ENCODE data around the gene MTARC2. TPM values are rescaled to one million over a fixed set of nuclear protein-coding genes. Genes with fewer than 3 reads are reported as not detected.
"Not testable (repeated sequence)": the region's sequence is repeated elsewhere in the genome, so short reads cannot be mapped to it uniquely, and the experiment has no call there.

MTARC2 gene
- polyA plus RNA-seq, 3 donors: 47.8 to 65.1 (median 50.8) TPM

GRCh38 chr1:220721266-220721665 is 26.9 kb upstream of the MTARC2 start:
- not testable (repeated sequence) for DNase-seq

- DNase-seq: no peak
Measured at GRCh38 chr1:220726634-220727033, 21.5 kb upstream of the MTARC2 start.

- DNase-seq: no peak
Measured at GRCh38 chr1:220727519-220727918, 20.6 kb upstream of the MTARC2 start.

- no peak for DNase-seq
Measured at GRCh38 chr1:220730486-220730885, 17.6 kb upstream of the MTARC2 start.

GRCh38 chr1:220732137-220732536 is 16.0 kb upstream of the MTARC2 start:
- no peak for DNase-seq

GRCh38 chr1:220732621-220733020 is 15.5 kb upstream of the MTARC2 start:
- no peak for DNase-seq

GRCh38 chr1:220733086-220733601 is 15.0 kb upstream of the MTARC2 start:
- DNase-seq: no peak

- no peak for DNase-seq
Measured at GRCh38 chr1:220734571-220735326, 13.4 kb upstream of the MTARC2 start.

GRCh38 chr1:220736283-220736682 is 11.8 kb upstream of the MTARC2 start:
- not testable (repeated sequence) for DNase-seq

GRCh38 chr1:220741349-220741748 is 6.8 kb upstream of the MTARC2 start:
- no peak for DNase-seq

GRCh38 chr1:220741825-220742224 is 6.3 kb upstream of the MTARC2 start:
- no peak for DNase-seq

- DNase-seq: no peak
Measured at GRCh38 chr1:220742520-220742919, 5.6 kb upstream of the MTARC2 start.

- no peak for DNase-seq
Measured at GRCh38 chr1:220746851-220747250, 1.3 kb upstream of the MTARC2 start.

- no peak for DNase-seq
Measured at GRCh38 chr1:220747437-220748088, 559 bp upstream of the MTARC2 start.

GRCh38 chr1:220748936-220749335 is 814 bp downstream of the MTARC2 start:
- DNase-seq: no peak

- no peak for DNase-seq
Measured at GRCh38 chr1:220750131-220750515, 2.0 kb downstream of the MTARC2 start.

GRCh38 chr1:220751111-220751510 is 3.0 kb downstream of the MTARC2 start:
- no peak for DNase-seq

- no peak for DNase-seq
Measured at GRCh38 chr1:220754212-220754917, 6.2 kb downstream of the MTARC2 start.

GRCh38 chr1:220754918-220755295 is 6.8 kb downstream of the MTARC2 start:
- no peak for DNase-seq

GRCh38 chr1:220755309-220755708 is 7.2 kb downstream of the MTARC2 start:
- no peak for DNase-seq

- no peak for DNase-seq
Measured at GRCh38 chr1:220757441-220757840, 9.3 kb downstream of the MTARC2 start.

GRCh38 chr1:220759147-220759546 is 11.0 kb downstream of the MTARC2 start:
- no peak for DNase-seq
